Sigmoid colon (tissue), 4 donors: ENCODE data around the gene XYLT1.

ENCODE experiments used
- EP300 ChIP-seq, 4 donors: sonication (generic); formaldehyde crosslinking; IDR thresholded peaks; one replicate each; pipeline ENCODE4 v1.6.1; 2017; ENCODE audit warnings: antibody characterized with exemption in 4 of 4
- POLR2A ChIP-seq, 2 donors: fragments of 450-650 bp; IDR thresholded peaks; one replicate each; pipeline ENCODE4 v1.6.1; 2016; ENCODE audit warnings: antibody characterized with exemption in 2 of 2, mild to moderate bottlenecking in 2 of 2, moderate library complexity in 2 of 2
- POLR2AphosphoS5 ChIP-seq, 4 donors: sonication (generic); formaldehyde crosslinking; IDR thresholded peaks; one replicate each; pipeline ENCODE4 v1.6.1; 2017; ENCODE audit warnings: antibody characterized with exemption in 4 of 4
- TF ChIP-seq, protein P1 (sequence below), 4 experiments: fragments of 450-650 bp in 3 of 4; fragments of 200-600 bp in 1 of 4; IDR thresholded peaks; one replicate each; pipeline ENCODE4 v1.5.1; 2016 to 2019; ENCODE audit warnings: antibody characterized with exemption in 4 of 4, mild to moderate bottlenecking in 3 of 4, moderate library complexity in 2 of 4

- TF ChIP-seq, protein P1, sequence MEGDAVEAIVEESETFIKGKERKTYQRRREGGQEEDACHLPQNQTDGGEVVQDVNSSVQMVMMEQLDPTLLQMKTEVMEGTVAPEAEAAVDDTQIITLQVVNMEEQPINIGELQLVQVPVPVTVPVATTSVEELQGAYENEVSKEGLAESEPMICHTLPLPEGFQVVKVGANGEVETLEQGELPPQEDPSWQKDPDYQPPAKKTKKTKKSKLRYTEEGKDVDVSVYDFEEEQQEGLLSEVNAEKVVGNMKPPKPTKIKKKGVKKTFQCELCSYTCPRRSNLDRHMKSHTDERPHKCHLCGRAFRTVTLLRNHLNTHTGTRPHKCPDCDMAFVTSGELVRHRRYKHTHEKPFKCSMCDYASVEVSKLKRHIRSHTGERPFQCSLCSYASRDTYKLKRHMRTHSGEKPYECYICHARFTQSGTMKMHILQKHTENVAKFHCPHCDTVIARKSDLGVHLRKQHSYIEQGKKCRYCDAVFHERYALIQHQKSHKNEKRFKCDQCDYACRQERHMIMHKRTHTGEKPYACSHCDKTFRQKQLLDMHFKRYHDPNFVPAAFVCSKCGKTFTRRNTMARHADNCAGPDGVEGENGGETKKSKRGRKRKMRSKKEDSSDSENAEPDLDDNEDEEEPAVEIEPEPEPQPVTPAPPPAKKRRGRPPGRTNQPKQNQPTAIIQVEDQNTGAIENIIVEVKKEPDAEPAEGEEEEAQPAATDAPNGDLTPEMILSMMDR (IDR thresholded peaks at IDR 0.05), result no peak
- no peak for TF ChIP-seq POLR2A (IDR thresholded peaks at IDR 0.05)
- TF ChIP-seq POLR2AphosphoS5 (IDR thresholded peaks at IDR 0.05), result no peak
- no peak for TF ChIP-seq EP300 (IDR thresholded peaks at IDR 0.05)
Observed at GRCh38 chr16:17168181-17168580, 302.6 kb downstream of the XYLT1 start.
